Right lobe of liver (tissue), 6 donors: ENCODE measurements around the gene PVALB. TPM values are rescaled to one million over a fixed set of nuclear protein-coding genes. Genes with fewer than 3 reads are reported as not detected.

Experiments
- ATAC-seq, 4 donors: fragments of 200-7000 bp; cut with Tn5 transposase; one replicate each; pipeline ENCODE4 v1.9.1; 2020; ENCODE audit warnings: mild to moderate bottlenecking in 4 of 4, moderate library complexity in 4 of 4
- DNase-seq, 3 donors: peaks; one replicate each; pipeline ENCODE4 v3.0.0-alpha.2; 2020
- H3K27ac ChIP-seq, 3 donors: fragments of 200-600 bp; one replicate each; pipeline ENCODE4 v1.8.0; 2022
- H3K27me3 ChIP-seq, 2 donors: fragments of 200-600 bp; one replicate each; pipeline ENCODE4 v1.8.0; 2022
- H3K36me3 ChIP-seq, 4 donors: fragments of 200-600 bp; sonication (generic) in 1 of 4; one replicate each; pipeline versions ENCODE4 v1.5.1 to v1.8.0; 2017 to 2022; ENCODE audit warnings: control low read depth in 1 of 4
- H3K4me1 ChIP-seq, 4 donors: fragments of 200-600 bp; sonication (generic) in 1 of 4; one replicate each; pipeline versions ENCODE4 v1.5.1 to v1.8.0; 2017 to 2022; ENCODE audit warnings: control low read depth in 1 of 4
- H3K4me3 ChIP-seq, 3 donors: fragments of 200-600 bp; one replicate each; pipeline ENCODE4 v1.8.0; 2022
- H3K9me3 ChIP-seq, 4 donors: fragments of 200-600 bp; sonication (generic) in 1 of 4; one replicate each; pipeline versions ENCODE4 v1.5.1 to v1.8.0; 2017 to 2022; ENCODE audit warnings: control low read depth in 1 of 4
- POLR2A ChIP-seq: fragments of 450-650 bp; IDR thresholded peaks from one replicate; pipeline ENCODE4 v1.6.1; 2017; ENCODE audit warnings: antibody characterized with exemption, mild to moderate bottlenecking
- WGBS: methylation state at CpG from one replicate; pipeline ENCODE4 v1.1.6; 2018; ENCODE audit warnings: low coverage, low lambda C conversion rate; ENCODE audit not compliant: insufficient coverage; ENCODE audit errors: missing lambda C conversion rate; 5-methylcytosine and 5-hydroxymethylcytosine counted together
- intact Hi-C, 2 donors: fragments of 100-400 bp; cut with DNase I; formaldehyde crosslinking; loops; one replicate each; pipeline versions ENCODE4 v1.11.2 to v1.14.1; 2022
- total RNA-seq, 6 experiments: library from RNA; depleted of rRNA in 2 of 6; stranded (reverse); fragments of >200 nt in 2 of 6; fragmentation: NEBNext Ultra II Directional in 3 of 6; extraction: Animal tissue kit (Norgen Biotek cat#: 25700) in 3 of 6; gene quantifications; one replicate each; pipeline versions ENCODE4 v1.1.0 to v1.2.4, GENCODE V29; 2016 to 2023
- TF ChIP-seq, protein P1 (sequence below), 4 donors: fragments of 200-600 bp in 3 of 4; fragments of 450-650 bp in 1 of 4; IDR thresholded peaks; one replicate each; pipeline versions ENCODE4 v1.5.1 to v1.8.0; 2016 to 2022; ENCODE audit warnings: antibody characterized with exemption in 4 of 4, mild to moderate bottlenecking in 2 of 4
- donor health status: DM: no; HTN: yes; CAD: no.
- donor health status: DM: no; HTN: no; CAD: no.
- donor health status: DM: no; HTN: no; CAD: no.
- donor health status: DM: no; HTN: yes; CAD: no.
- donor health status: DM: no; HTN: yes; CAD: no.

PVALB gene
- total RNA-seq, 6 experiments from 2014 or later, result 0.59 to 1.7 (median 1.4) TPM; not detected in 2

DNA sequence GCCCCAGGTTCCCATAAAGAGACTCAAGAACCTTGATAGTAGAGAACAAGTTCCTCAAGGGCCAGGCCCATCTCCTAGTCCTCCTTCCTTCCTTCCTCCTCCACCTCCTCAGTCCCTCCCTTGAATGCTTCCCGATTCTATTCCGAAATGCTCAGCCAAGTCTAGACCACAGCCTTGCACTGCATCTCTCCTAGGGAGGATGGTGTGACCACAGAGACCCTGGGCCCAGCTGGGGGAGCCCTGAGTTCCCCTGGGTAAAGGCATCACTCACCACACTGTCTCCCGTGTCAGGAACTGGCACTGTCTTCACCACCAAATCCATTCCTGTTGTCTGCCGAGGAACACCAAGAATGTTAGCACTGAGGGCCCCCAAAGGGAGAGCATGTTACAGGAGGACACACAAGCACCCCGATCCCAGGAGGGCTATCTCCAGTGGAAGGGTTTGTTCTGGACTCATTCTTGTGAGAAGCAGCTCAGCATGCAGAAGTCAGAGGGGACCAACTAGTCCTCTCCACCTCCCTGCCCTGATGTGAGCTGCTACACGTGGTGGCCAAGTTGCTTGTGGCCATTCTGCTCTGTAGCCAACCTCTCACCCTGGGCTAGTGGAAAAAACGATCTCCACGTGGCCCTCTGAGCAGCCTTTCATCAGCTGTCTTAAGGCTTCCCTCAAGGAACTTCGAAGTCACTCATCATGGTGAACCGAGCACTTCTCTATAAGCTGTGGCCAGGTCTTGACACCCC, 49.6 kb downstream of the PVALB start:
- Histone ChIP-seq H3K27ac (no peak overlapping the region), H3K4me3 (no peak overlapping the region), H3K36me3 (no peaks in the 10 kb centered on the region), H3K4me1 (no peaks in the 10 kb centered on the region), H3K27me3 (no peaks in the 10 kb centered on the region), H3K9me3 (no peaks in the 10 kb centered on the region)
- DNase-seq (no peak), ATAC-seq (no peak)
- intact Hi-C loops, result no loop called here
- TF ChIP-seq POLR2A, result no peak
- TF ChIP-seq, protein P1, sequence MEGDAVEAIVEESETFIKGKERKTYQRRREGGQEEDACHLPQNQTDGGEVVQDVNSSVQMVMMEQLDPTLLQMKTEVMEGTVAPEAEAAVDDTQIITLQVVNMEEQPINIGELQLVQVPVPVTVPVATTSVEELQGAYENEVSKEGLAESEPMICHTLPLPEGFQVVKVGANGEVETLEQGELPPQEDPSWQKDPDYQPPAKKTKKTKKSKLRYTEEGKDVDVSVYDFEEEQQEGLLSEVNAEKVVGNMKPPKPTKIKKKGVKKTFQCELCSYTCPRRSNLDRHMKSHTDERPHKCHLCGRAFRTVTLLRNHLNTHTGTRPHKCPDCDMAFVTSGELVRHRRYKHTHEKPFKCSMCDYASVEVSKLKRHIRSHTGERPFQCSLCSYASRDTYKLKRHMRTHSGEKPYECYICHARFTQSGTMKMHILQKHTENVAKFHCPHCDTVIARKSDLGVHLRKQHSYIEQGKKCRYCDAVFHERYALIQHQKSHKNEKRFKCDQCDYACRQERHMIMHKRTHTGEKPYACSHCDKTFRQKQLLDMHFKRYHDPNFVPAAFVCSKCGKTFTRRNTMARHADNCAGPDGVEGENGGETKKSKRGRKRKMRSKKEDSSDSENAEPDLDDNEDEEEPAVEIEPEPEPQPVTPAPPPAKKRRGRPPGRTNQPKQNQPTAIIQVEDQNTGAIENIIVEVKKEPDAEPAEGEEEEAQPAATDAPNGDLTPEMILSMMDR (IDR thresholded peaks at IDR 0.05), result no peak
- 91% methylated on average over 9 of the region's 10 CpGs for WGBS

DNA sequence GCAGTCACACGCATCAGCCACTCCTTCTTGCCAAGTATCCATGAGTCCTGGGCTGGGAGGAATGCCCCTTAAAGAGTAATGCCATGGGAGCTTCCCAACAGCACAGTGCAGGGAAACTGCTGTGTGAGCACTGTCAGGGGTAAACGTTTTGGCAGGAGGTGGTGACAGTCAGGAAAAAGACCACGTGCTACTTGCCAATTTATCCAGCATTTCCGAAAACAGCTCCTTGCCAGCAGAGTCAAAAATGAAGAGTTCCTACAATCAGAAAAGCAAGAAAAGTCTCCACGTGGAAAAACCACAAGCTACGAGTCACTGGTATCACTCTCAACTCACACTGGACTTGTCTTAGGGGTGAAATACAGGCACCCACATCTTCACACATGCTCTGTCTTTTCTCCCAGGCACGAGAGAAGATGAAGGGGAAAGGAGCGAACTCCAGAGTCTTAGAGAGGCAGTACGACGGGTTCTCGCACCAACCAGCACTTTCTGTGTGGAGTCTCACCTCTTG, 50.8 kb downstream of the PVALB start:
- Histone ChIP-seq H3K9me3 (no peaks in the 10 kb centered on the region), H3K36me3 (no peaks in the 10 kb centered on the region), H3K4me1 (no peaks in the 10 kb centered on the region), H3K27me3 (no peaks in the 10 kb centered on the region), H3K4me3 (no peak overlapping the region), H3K27ac (no peak overlapping the region)
- DNase-seq, result no peak
- TF ChIP-seq, protein P1 (IDR thresholded peaks at IDR 0.05), result no peak
- no peak for TF ChIP-seq POLR2A
- 67% methylated on average over 6 of the region's 11 CpGs for WGBS
- ATAC-seq, result no peak
- intact Hi-C loops, result no loop called here

DNA sequence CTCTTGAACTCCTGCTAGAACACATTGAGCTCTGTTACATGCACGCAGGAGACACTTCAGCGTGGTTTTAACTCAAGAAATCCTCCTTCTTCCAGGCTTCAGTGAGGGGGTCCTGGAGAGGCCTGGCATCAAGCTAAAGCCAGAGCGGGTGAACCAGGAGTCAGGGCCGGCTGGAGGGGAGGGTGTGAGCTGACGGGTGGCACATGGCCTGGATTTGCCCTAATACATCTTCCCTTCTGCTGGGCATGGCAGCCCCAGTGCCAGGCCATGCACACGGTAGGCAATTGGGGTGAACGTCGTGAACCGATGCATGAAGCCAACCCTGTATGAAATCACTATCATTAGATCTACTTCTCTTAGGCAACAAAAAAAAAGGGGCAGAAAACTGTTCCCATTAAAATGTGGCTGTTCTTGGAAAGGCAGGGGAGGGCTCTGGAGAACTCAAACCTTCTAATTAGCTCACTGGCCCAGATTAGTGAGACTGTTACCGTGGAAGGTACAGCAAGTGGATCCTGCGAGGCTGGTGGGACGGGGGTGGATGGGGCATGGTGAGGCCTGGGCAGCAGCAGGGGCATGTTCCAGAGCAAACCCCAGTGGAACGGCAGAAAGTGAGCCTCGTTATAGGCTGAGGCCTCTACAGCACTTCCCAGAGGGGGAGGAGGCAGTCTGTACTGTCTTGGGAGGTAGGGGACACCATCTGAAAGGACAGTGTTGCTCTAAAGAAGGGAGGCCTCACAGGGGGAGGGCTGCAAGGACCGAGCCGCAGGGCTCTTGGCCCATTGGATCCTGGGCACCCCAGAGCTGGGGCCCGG, 51.5 kb downstream of the PVALB start:
- no peaks in the 10 kb centered on the region for H3K27me3 ChIP-seq
- no peak for ATAC-seq
- no peaks in the 10 kb centered on the region for H3K9me3 ChIP-seq
- no peaks in the 10 kb centered on the region for H3K4me1 ChIP-seq
- H3K27ac ChIP-seq, result no peak overlapping the region
- intact Hi-C loops, result no loop called here
- DNase-seq, result no peak
- no peak overlapping the region for H3K4me3 ChIP-seq
- no peak for TF ChIP-seq POLR2A
- TF ChIP-seq, protein P1 (IDR thresholded peaks at IDR 0.05), result no peak
- 89% methylated on average over 3 of the region's 17 CpGs for WGBS
- no peaks in the 10 kb centered on the region for H3K36me3 ChIP-seq

DNA sequence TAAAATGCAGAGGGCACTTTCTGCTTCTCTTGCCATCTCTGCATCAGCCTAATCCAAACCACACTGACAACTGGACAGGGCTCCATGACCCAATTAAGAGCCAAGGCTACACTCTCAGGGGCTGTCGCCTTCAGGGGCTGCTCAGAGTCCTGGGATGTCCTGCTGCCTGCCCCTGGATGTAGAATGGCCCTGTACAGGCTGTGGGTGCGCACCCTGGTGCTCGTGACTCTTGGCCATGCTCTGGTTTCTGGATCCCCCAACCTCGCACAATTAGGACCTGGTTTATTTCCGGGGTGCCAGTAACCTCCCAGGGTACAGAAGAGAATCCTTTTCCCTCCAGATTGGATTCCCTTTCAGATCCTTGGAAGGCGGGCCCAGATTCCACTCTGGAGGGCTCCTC, 52.2 kb downstream of the PVALB start:
- WGBS, result no CpG with 5 or more reads among the region's 6 CpGs
- TF ChIP-seq, protein P1 (IDR thresholded peaks at IDR 0.05), result no peak
- no peak for TF ChIP-seq POLR2A
- intact Hi-C loops, result no loop called here

More for the DNA sequence above, 52.2 kb downstream of the PVALB start:
- no peak overlapping the region for H3K27ac ChIP-seq
- H3K4me3 ChIP-seq, result no peak overlapping the region
- no peak for ATAC-seq
- DNase-seq, result no peak
- H3K4me1 ChIP-seq, result no peaks in the 10 kb centered on the region
- H3K27me3 ChIP-seq, result no peaks in the 10 kb centered on the region
- no peaks in the 10 kb centered on the region for H3K36me3 ChIP-seq
- no peaks in the 10 kb centered on the region for H3K9me3 ChIP-seq
